Stimulated activated CD4-positive, alpha-beta T cell treated with anti-CD3 and anti-CD28 coated beads, Interleukin-12 subunit alpha, Interleukin-12 subunit beta, amount 100 ng/mL, for 4 hours (primary cell): ENCODE measurements around the gene NBL1.

Source experiments
- DNase-seq: peaks from one replicate; pipeline ENCODE4 v3.0.0-alpha.2; 2020

Gene NBL1

GRCh38 chr1:19706136-19706535, 62.0 kb downstream of the NBL1 start:
- DNase-seq = no peak
